WTC11 (cell line): Measurements from ENCODE around the gene MCOLN3.

ENCODE experiments used
- AFF4 ChIP-seq: sonication (generic); formaldehyde crosslinking; IDR thresholded peaks from 2 replicates; pipeline ENCODE4 v1.8.1; 2023; ENCODE audit warnings: mild to moderate bottlenecking, missing genetic modification reagents, borderline replicate concordance
- ATF2 ChIP-seq: sonication (generic); formaldehyde crosslinking; IDR thresholded peaks from 2 replicates; pipeline ENCODE4 v1.8.1; 2022; ENCODE audit warnings: low read depth, missing genetic modification reagents, borderline replicate concordance
- CREM ChIP-seq: sonication (generic); formaldehyde crosslinking; IDR thresholded peaks from 2 replicates; pipeline ENCODE4 v1.8.1; 2022; ENCODE audit warnings: mild to moderate bottlenecking, missing genetic modification reagents, moderate library complexity
- CTCF ChIP-seq: fragments of 200-600 bp; IDR thresholded peaks from 2 replicates; pipeline ENCODE4 v1.8.0; 2022; ENCODE audit warnings: antibody characterized with exemption
- HMGXB4 ChIP-seq: sonication (generic); formaldehyde crosslinking; IDR thresholded peaks from 2 replicates; pipeline ENCODE4 v1.8.1; 2023; ENCODE audit warnings: mild to moderate bottlenecking, moderate library complexity, missing genetic modification reagents
- KAT7 ChIP-seq: sonication (generic); formaldehyde crosslinking; IDR thresholded peaks from 2 replicates; pipeline ENCODE4 v1.8.1; 2023; ENCODE audit warnings: missing genetic modification reagents, mild to moderate bottlenecking, borderline replicate concordance
- NR2C2 ChIP-seq: sonication (generic); formaldehyde crosslinking; IDR thresholded peaks from 2 replicates; pipeline ENCODE4 v1.8.0; 2022; ENCODE audit warnings: mild to moderate bottlenecking, missing genetic modification reagents
- USF2 ChIP-seq: sonication (generic); formaldehyde crosslinking; IDR thresholded peaks from 2 replicates; pipeline ENCODE4 v1.8.1; 2023; ENCODE audit warnings: mild to moderate bottlenecking, missing genetic modification reagents, moderate library complexity
- ZBTB21 ChIP-seq: sonication (generic); formaldehyde crosslinking; IDR thresholded peaks from 2 replicates; pipeline ENCODE4 v1.8.1; 2023; ENCODE audit warnings: mild to moderate bottlenecking, missing genetic modification reagents, borderline replicate concordance
- ZNF263 ChIP-seq: sonication (generic); formaldehyde crosslinking; IDR thresholded peaks from 2 replicates; pipeline ENCODE4 v1.8.1; 2022; ENCODE audit warnings: low read depth, mild to moderate bottlenecking, moderate library complexity, missing genetic modification reagents

GRCh38 chr1:85074365-85074964, 26.2 kb upstream of the MCOLN3 start:
- TF ChIP-seq ATF2 (CRISPR knock-in tag) = no peak
- TF ChIP-seq CTCF = no peak
- no peak for TF ChIP-seq ZBTB21
- TF ChIP-seq KAT7 = no peak
- no peak for TF ChIP-seq AFF4 (CRISPR knock-in tag)
- no peak for TF ChIP-seq ZNF263
- TF ChIP-seq HMGXB4 (CRISPR knock-in tag) = no peak
- TF ChIP-seq USF2 (CRISPR knock-in tag) = no peak
- no peak for TF ChIP-seq CREM (CRISPR knock-in tag)
- TF ChIP-seq NR2C2 (CRISPR knock-in tag) = no peak
